Adrenal gland (tissue), 12 donors: Measurements from ENCODE around the gene PTPRN2. TPM values are rescaled to one million over a fixed set of nuclear protein-coding genes. Genes with fewer than 3 reads are reported as not detected.

Experiments
- DNase-seq, 7 donors: peaks; one replicate each; pipeline ENCODE4 v3.0.0-alpha.2; 2019 to 2020
- H3K27ac ChIP-seq, 5 donors: fragments of 200-600 bp; sonication (generic) in 4 of 5; 1 replicate in 3 of 5; 2 replicates in 2 of 5; pipeline versions ENCODE4 v1.5.1 to v1.8.0; 2016 to 2020; ENCODE audit warnings: mild to moderate bottlenecking in 1 of 5
- H3K27me3 ChIP-seq: fragments of 200-600 bp; 2 replicates; pipeline ENCODE4 v1.8.0; 2021
- H3K36me3 ChIP-seq, 2 donors: fragments of 200-600 bp; replicated peaks in 1 of 2; 1 replicate in 1 of 2; 2 replicates in 1 of 2; pipeline versions ENCODE4 v1.5.1 to v1.8.0; 2018 to 2022
- H3K4me1 ChIP-seq, 2 donors: fragments of 200-600 bp; replicated peaks in 1 of 2; 1 replicate in 1 of 2; 2 replicates in 1 of 2; pipeline versions ENCODE4 v1.5.1 to v1.8.0; 2018 to 2021
- H3K4me3 ChIP-seq, 4 donors: fragments of 200-600 bp; sonication (generic) in 3 of 4; one replicate each; pipeline ENCODE4 v1.5.1; 2016 to 2018
- H3K9me3 ChIP-seq, 3 donors: fragments of 200-600 bp; sonication (generic) in 1 of 3; replicated peaks in 1 of 3; 1 replicate in 2 of 3; 2 replicates in 1 of 3; pipeline versions ENCODE4 v1.5.1 to v1.8.0; 2016 to 2021
- CTCF ChIP-seq, 6 experiments: fragments of 450-650 bp in 4 of 6; fragments of 200-600 bp in 2 of 6; sonication (generic) in 1 of 6; IDR thresholded peaks; 1 replicate in 5 of 6; 2 replicates in 1 of 6; pipeline versions ENCODE4 v1.5.1 to v1.8.0; 2016 to 2021; ENCODE audit warnings: antibody characterized with exemption in 6 of 6, mild to moderate bottlenecking in 2 of 6, moderate library complexity in 1 of 6
- POLR2A ChIP-seq, 2 donors: fragments of 450-650 bp; IDR thresholded peaks; one replicate each; pipeline ENCODE4 v1.6.1; 2017; ENCODE audit warnings: antibody characterized with exemption in 2 of 2, mild to moderate bottlenecking in 2 of 2, moderate library complexity in 1 of 2
- WGBS, 4 donors: extraction: QIAGEN DNeasy Blood & Tissue Kit in 2 of 4; methylation state at CpG; one replicate each; pipeline versions ENCODE4 v1.1.5 to v1.1.7; 2013 to 2017; 5-methylcytosine and 5-hydroxymethylcytosine counted together
- intact Hi-C, 2 donors: fragments of 100-400 bp; cut with DNase I; formaldehyde crosslinking; loops; one replicate each; pipeline versions ENCODE4 v1.14.1 to v1.15.0; 2022 to 2023
- polyA plus RNA-seq, 3 donors: library from polyadenylated mRNA; stranded (reverse); fragments of 200-250 nt in 2 of 3; fragments of 350-450 nt in 1 of 3; fragmentation: Illumina TruSeq in 1 of 3; extraction: RNeasy Lipid Tissue Mini Kit (QIAGEN cat#74804) in 1 of 3; gene quantifications; one replicate each; pipeline ENCODE4 v1.2.3, GENCODE V29; 2013 to 2014
- total RNA-seq, 9 donors: library from RNA; depleted of rRNA in 4 of 9; stranded (reverse); fragments of >200 nt in 4 of 9; fragments of 120-200 nt in 1 of 9; fragmentation: NEBNext Ultra II Directional in 1 of 9; extraction: Animal tissue kit (Norgen Biotek cat#: 25700) in 1 of 9; gene quantifications; one replicate each; pipeline versions ENCODE4 v1.1.0 to v1.2.4, GENCODE V29; 2013 to 2023
- donor health status: healthy with polysubstance abuse.
- donor health status: Bipolar disorder and iron deficiency.
- donor health status: DM: yes; HTN: yes; CAD: no.
- donor health status: DM: no; HTN: no; CAD: no.
- donor health status: DM: no; HTN: no; CAD: no.
- donor health status: DM: yes; HTN: yes; CAD: no.

Gene PTPRN2
- total and polyA plus RNA-seq, 12 donors: 2.2 to 16.2 (median 3.4) TPM

GRCh38 chr7:157543276-157543675, 1044.3 kb downstream of the PTPRN2 start:
- Histone ChIP-seq H3K4me1 (no peaks in the 10 kb centered on the region), H3K36me3 (no peaks in the 10 kb centered on the region), H3K9me3 (no peaks in the 10 kb centered on the region), H3K27ac (no peak overlapping the region), H3K4me3 (no peak overlapping the region), H3K27me3 (no peaks in the 10 kb centered on the region)
- TF ChIP-seq POLR2A (IDR thresholded peaks at IDR 0.05) (no peak), CTCF (IDR thresholded peaks at IDR 0.05) (no peak)
- DNase-seq: no peak
- intact Hi-C loops: no loop called here
- WGBS, 4 donors: 82 to 91% (median 85%) methylated on average over 8 to 11 of the region's 11 CpGs

GRCh38 chr7:157542068-157543021, 1045.3 kb downstream of the PTPRN2 start:
- Histone ChIP-seq H3K4me3 (no peak overlapping the region), H3K27me3 (no peaks in the 10 kb centered on the region), H3K9me3 (no peaks in the 10 kb centered on the region), H3K4me1 (no peaks in the 10 kb centered on the region), H3K36me3 (no peaks in the 10 kb centered on the region), H3K27ac (no peak overlapping the region)
- TF ChIP-seq POLR2A (IDR thresholded peaks at IDR 0.05): no peak
- no peak for TF ChIP-seq CTCF (IDR thresholded peaks at IDR 0.05)
- intact Hi-C loops: no loop called here
- no peak for DNase-seq
- WGBS, 4 donors: 80 to 87% (median 82%) methylated on average over 22 to 33 of the region's 33 CpGs

- DNase-seq: no peak
Observed at GRCh38 chr7:157541295-157542067, 1046.1 kb downstream of the PTPRN2 start.

More at GRCh38 chr7:157541295-157542067, 1046.1 kb downstream of the PTPRN2 start:
- Histone ChIP-seq H3K36me3 (no peaks in the 10 kb centered on the region), H3K4me3 (no peak overlapping the region), H3K9me3 (no peaks in the 10 kb centered on the region), H3K27me3 (no peaks in the 10 kb centered on the region), H3K27ac (no peak overlapping the region), H3K4me1 (no peaks in the 10 kb centered on the region)
- WGBS, 4 donors: 79 to 90% (median 85%) methylated on average over 26 of the region's 26 CpGs
- intact Hi-C loops: no loop called here
- TF ChIP-seq POLR2A (IDR thresholded peaks at IDR 0.05): no peak
- no peak for TF ChIP-seq CTCF (IDR thresholded peaks at IDR 0.05)
